Neuron (in vitro differentiated cells): ENCODE measurements around the gene SEMA5B.

Source experiments
- H2AFZ ChIP-seq: one replicate; pipeline ENCODE4 v1.6.1; 2013; ENCODE audit warnings: low read depth, mild to moderate bottlenecking, inconsistent platforms, low read length, moderate library complexity
- H3K27me3 ChIP-seq: one replicate; pipeline ENCODE4 v1.6.1; 2013; ENCODE audit warnings: low read length; ENCODE audit not compliant: insufficient read depth
- H3K36me3 ChIP-seq: one replicate; pipeline ENCODE4 v1.6.1; 2013; ENCODE audit warnings: low read length; ENCODE audit not compliant: insufficient read depth
- H3K4me1 ChIP-seq: one replicate; pipeline ENCODE4 v1.6.1; 2013; ENCODE audit warnings: low read length; ENCODE audit not compliant: insufficient read depth
- H3K4me3 ChIP-seq: 2 replicates; pipeline ENCODE4 v1.5.1; 2013; ENCODE audit warnings: mild to moderate bottlenecking, low read length, moderate library complexity
- H3K9me3 ChIP-seq: one replicate; pipeline ENCODE4 v1.6.1; 2013; ENCODE audit warnings: low read length

The SEMA5B gene

DNA sequence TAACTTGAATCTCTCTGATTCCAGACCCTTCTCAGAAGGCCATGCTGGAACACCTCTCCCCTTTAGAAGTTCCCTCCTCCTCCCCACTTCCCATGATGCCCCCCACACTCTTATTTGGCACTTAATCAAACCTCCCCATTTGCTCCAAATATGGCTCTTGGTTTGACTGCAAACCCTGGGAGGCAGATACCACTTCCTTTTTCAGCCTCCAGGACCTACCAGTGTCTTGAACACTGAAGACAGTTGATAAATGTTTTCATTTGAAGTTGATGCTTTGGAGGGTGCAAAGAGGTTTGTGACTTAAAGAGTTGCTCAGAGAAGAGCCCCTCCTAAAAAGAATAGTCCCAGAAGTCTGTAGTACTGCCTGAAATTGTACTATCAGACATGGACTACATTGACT is 61.5 kb downstream of the SEMA5B start:
- Histone ChIP-seq H3K36me3 (peaks cover 70% of the 10 kb centered on the region), H3K4me3 (no peak overlapping the region), H3K27me3 (no peaks in the 10 kb centered on the region), H2AFZ (no peak overlapping the region), H3K4me1 (no peaks in the 10 kb centered on the region), H3K9me3 (no peaks in the 10 kb centered on the region)

DNA sequence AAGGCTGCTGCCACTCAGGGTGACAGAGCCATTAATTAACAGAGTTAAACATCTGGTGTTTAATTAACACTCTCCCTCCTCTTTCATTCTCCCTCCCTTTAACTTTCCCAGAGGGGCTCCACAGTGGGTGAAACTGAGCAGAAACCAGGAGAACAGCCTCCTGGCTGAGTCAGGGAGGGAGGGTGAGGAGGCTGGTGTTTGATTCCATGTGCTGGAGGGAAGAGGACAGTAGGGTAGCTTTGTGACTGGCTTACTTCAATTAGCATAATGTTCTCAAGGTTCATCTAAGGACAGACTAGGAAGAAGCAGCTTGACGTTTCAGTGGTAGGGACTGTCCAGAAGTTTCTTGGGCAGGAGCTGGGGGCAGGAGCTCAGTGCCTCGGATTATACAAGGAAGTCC is 62.8 kb downstream of the SEMA5B start:
- no peak overlapping the region for H3K4me3 ChIP-seq
- peaks cover 68% of the 10 kb centered on the region for H3K36me3 ChIP-seq
- H3K27me3 ChIP-seq: no peaks in the 10 kb centered on the region
- no peak overlapping the region for H2AFZ ChIP-seq
- H3K9me3 ChIP-seq: no peaks in the 10 kb centered on the region
- peaks cover 2% of the 10 kb centered on the region for H3K4me1 ChIP-seq

DNA sequence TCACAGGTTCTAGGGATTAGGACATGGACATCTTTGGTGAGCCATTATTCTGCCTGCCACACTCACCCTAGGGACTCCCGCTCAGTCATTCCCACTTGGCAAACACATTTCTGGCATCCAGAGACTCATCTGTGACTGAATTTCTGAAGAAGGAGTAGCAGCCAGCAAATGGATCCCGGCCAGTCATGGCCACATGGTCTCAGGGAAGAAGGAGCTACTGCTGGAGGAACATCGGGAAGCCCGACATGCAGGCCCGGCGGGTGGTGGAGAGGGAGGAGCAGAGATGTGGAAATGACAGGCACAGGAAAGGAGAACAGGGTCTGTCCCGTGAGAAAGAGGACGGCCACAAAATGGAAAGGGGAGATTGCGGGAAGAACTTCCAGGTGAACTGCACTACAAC is 65.4 kb downstream of the SEMA5B start:
- Histone ChIP-seq H3K4me1 (peaks cover 17% of the 10 kb centered on the region), H3K36me3 (peaks cover 67% of the 10 kb centered on the region), H3K4me3 (no peak overlapping the region), H3K9me3 (no peaks in the 10 kb centered on the region), H3K27me3 (no peaks in the 10 kb centered on the region), H2AFZ (no peak overlapping the region)

DNA sequence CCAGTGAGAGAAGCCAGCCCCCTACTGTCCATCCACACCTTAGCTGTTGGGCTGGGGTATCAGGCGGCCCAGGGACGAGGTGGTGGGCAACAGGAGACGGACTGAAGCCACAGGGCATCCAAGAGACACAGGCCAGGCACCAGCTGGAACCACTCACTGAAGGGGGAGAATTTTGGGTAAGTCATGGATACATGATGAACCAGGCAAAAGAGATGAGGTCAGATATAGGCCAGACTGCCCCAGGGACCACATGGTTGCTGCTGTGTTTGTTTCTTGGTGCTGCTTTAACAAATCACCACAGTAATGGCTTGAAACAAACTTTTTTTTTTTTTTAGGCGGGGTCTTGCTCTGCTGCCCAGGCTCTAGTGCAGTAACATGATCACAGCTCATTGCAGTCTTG is 66.4 kb downstream of the SEMA5B start:
- Histone ChIP-seq H3K36me3 (peaks cover 73% of the 10 kb centered on the region), H3K4me1 (peaks cover 17% of the 10 kb centered on the region), H3K27me3 (no peaks in the 10 kb centered on the region)

DNA sequence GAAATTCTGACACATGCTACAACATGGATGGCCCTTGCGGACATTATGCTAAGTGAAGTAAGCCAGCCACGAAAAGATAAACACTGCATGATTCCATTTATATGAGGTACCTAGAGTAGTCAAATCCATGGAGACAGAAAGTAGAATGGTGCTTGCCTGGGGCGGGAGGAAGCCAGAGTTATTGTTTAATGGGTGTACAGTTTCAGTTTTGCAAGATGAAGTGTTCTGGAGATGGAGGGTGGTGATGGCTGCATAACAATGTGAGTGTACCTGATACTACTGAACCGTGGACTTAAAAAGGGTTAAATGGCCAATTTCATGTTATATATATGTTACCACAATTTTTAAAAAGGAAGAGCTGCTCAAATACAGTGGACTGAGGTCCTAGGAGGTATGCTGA is 66.9 kb downstream of the SEMA5B start:
- no peaks in the 10 kb centered on the region for H3K27me3 ChIP-seq
- H2AFZ ChIP-seq: no peak overlapping the region
- no peak overlapping the region for H3K4me3 ChIP-seq
- peaks cover 17% of the 10 kb centered on the region for H3K4me1 ChIP-seq
- peaks cover 73% of the 10 kb centered on the region for H3K36me3 ChIP-seq
- no peaks in the 10 kb centered on the region for H3K9me3 ChIP-seq

More for the DNA sequence above, 66.4 kb downstream of the SEMA5B start:
- H3K9me3 ChIP-seq: no peaks in the 10 kb centered on the region
- H3K4me3 ChIP-seq: no peak overlapping the region
- H2AFZ ChIP-seq: no peak overlapping the region

DNA sequence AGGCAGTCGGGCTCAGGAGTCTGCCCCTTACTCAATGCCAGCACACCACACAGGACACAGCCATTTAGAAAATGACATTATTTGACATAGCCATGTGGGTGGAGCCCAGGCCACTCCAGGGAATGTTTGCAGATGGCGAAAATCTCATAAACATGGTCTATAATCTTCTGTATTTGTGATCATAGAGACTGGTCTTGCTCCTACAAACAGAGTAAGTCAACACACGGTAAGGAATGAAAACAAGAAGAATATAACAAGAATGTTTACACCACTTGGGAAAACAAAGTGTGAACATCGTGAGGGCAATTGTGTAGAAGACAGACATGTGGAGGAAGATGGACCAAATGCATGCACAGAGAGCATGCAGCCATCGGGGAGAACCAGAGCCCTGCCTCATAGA is 68.2 kb downstream of the SEMA5B start:
- H3K4me3 ChIP-seq: no peak overlapping the region
- H2AFZ ChIP-seq: no peak overlapping the region
- H3K36me3 ChIP-seq: peaks cover 83% of the 10 kb centered on the region
- no peaks in the 10 kb centered on the region for H3K9me3 ChIP-seq
- H3K27me3 ChIP-seq: no peaks in the 10 kb centered on the region
- H3K4me1 ChIP-seq: peaks cover 17% of the 10 kb centered on the region

DNA sequence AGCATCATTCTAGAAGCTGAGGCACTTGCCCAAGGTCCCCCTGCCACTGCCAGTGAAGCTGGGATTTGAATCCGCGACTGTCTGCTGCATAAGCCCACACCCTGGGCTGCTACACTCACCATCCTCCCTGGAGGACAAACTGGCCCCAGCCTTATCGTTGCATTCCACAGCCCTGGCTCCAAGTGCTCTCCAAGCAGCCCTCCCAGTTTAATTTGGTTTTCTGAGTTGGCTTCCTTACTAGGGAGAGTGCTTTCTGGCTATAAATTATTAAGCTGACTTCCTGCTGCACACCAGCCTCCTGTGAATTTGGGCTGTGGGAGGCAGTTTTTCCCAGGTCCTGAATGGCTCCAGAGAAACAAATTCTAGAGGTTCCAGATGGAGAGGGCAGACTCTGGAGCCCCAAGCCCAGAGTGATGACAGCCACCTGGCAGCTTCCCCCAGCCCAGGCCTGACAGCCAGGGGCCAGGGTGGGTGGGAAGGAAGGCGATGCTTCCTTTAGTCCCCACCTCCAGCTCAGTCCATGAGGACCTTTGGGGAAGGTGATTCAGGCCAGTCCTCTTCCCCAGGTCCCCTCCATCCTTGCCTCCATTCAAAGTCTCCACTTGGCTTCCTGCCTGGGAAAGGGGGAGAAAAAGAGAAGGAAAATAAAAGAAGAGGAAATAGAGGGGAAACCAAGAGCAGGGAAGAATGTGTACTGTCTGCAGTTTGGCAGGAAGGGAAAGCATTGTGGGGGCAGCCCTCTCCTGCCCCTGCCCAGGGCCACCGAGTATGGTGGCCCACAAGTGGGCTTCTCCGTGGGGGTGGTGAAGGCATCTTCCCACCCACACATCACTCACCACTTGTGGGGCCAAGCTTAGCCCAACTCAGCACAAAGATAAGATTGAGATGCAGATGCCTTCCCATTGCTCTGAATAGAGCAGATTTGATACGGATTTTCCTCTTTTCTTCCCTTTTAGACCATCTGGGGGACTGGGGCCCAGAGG is 69.6 kb downstream of the SEMA5B start:
- H3K27me3 ChIP-seq: no peaks in the 10 kb centered on the region

DNA sequence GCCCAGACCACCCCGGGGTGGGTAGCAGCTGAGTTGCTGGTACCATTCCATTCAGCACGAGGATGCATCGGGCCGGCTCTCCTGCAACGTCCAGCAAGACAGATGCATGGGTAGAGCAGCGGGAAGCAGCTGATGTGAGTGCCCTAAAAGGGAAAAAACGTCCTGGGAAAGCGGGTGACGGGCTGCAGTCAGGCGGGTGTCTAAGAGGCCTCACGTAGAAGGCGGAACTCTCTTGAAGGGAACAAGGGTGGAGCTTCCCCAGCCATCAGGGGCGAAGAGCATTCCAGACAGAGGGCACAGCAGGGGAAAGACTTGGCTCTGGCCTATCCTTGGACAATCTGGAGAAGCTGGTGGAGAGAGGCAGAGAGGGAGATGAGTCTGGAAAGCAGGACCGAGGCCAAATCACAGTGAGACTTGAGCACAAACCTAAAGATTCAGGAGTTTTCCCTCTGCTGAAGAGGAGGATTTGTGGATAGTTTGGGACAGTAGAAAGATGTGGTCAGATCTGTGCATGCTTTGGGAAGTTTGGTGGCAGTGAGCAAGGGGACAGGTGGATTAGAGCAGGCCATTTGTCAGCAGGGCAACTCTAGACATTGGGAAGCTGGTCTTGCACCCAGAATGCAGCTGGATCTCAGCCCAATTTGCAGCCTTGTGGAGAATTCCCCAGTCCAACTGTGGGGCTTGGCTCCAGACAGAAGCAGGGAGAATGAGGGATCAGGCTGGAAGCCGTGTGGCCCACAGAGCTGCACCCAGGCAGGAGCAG is 70.7 kb downstream of the SEMA5B start:
- H2AFZ ChIP-seq: no peak overlapping the region
- peaks cover 86% of the 10 kb centered on the region for H3K36me3 ChIP-seq
- H3K27me3 ChIP-seq: no peaks in the 10 kb centered on the region
- peaks cover 17% of the 10 kb centered on the region for H3K4me1 ChIP-seq
- no peaks in the 10 kb centered on the region for H3K9me3 ChIP-seq
- no peak overlapping the region for H3K4me3 ChIP-seq

More for the DNA sequence above, 69.6 kb downstream of the SEMA5B start:
- H3K4me3 ChIP-seq: no peak overlapping the region
- H3K9me3 ChIP-seq: no peaks in the 10 kb centered on the region
- H3K36me3 ChIP-seq: peaks cover 84% of the 10 kb centered on the region
- H2AFZ ChIP-seq: no peak overlapping the region
- H3K4me1 ChIP-seq: peaks cover 17% of the 10 kb centered on the region

DNA sequence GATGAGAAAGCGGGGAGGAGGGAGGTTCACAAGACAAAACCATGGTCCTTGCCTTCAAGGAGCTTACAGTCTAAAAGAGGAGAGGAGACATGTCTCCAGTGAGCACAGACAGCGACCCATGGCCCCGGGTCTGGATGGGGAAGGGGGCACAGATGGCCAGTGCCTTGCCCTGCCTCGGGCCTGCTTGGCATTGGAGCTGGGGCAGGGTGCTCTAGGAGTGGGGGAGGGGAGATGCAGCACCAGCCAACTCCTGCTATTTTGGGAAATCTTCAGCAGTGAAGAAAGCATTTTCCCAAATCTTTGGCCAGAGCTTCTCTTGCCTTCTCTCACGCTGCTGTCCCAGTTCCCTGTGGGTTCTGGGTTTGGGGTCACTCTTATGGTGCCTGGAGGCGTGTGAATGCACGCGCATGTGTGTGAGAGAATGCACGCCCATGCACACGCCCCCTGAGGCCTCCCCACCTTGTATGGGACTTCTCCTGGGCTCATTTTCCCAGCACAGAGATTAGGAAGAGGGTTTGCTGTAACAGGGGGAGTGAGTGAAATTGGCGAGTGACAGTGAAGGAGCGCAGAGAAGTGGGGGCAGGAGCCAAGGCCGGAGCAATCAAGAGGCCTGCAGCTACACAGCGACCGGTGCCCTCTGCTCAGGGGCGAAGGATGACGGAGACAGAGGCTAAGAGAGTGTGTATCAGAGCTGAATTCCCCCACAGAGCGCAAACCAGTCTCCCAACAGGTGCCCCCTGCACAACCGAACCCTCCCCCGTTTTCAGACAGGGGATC is 71.5 kb downstream of the SEMA5B start:
- Histone ChIP-seq H2AFZ (no peak overlapping the region), H3K4me3 (no peak overlapping the region), H3K36me3 (peaks cover 81% of the 10 kb centered on the region), H3K4me1 (peaks cover 17% of the 10 kb centered on the region), H3K9me3 (no peaks in the 10 kb centered on the region), H3K27me3 (no peaks in the 10 kb centered on the region)

DNA sequence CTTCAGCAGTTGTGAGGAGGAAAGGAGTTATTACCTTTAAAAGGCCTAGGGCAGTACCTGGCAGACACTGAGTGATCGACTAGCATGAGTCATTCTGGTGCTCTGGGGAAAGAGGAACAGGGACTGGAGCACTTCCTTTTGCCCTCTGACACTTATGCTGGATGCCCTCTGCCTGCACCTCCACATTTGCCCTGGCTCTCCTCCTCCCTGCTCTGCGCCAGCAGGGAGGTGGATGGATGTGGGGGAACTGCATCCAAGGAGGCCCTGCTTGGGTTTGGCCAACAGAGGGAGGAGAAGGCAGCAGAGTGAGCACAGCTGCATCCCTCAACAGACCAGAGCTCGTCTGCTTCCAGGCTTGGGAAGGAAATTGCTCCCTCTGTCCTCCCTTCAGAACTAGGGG is 75.0 kb downstream of the SEMA5B start:
- Histone ChIP-seq H3K4me3 (no peak overlapping the region), H3K27me3 (no peaks in the 10 kb centered on the region), H2AFZ (no peak overlapping the region), H3K9me3 (peaks cover 6% of the 10 kb centered on the region), H3K4me1 (no peaks in the 10 kb centered on the region), H3K36me3 (peaks cover 75% of the 10 kb centered on the region)

DNA sequence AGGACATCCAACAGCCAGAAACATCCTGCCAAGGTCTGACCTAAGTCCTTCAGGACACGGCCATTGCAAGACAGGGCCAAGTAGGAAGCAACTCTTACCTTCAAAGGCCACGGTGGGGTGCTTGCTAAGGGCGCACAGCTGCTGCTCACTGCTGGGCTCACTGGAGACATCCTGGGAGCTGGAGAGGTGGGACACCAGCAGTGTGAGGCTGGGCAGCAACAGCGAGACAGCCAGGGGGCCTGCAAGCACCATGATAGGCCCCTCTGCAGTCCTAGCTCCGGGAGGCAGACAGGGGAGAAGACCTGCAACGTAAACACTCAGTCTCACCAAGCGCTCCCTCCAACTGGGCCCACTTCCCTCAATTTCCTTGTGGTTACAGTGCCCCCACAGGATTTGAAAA is 79.2 kb downstream of the SEMA5B start:
- Histone ChIP-seq H3K4me3 (no peak overlapping the region), H3K4me1 (no peaks in the 10 kb centered on the region), H3K9me3 (peaks cover 6% of the 10 kb centered on the region), H3K27me3 (no peaks in the 10 kb centered on the region), H3K36me3 (peaks cover 76% of the 10 kb centered on the region), H2AFZ (no peak overlapping the region)

DNA sequence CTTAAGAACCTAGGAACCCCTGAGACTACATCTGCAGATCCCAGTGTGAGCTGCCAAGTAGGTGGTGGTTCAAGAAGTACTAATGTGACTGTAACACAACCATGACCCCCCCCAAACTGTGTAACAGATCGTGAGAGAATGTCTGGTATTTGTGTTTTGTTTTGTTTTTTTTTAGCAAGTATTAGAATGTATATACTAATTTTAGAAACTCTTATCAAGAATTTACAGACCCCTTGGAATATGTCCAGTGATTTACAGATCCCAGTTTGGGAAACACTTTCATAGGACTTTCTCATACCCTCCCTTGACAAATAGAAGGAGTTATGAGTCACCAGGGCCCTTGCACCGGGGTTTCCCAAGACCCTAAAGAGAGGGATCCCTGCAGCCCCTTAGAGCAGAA is 79.8 kb downstream of the SEMA5B start:
- Histone ChIP-seq H3K4me1 (no peaks in the 10 kb centered on the region), H3K4me3 (no peak overlapping the region), H2AFZ (no peak overlapping the region), H3K9me3 (peaks cover 6% of the 10 kb centered on the region), H3K36me3 (peaks cover 82% of the 10 kb centered on the region), H3K27me3 (no peaks in the 10 kb centered on the region)

DNA sequence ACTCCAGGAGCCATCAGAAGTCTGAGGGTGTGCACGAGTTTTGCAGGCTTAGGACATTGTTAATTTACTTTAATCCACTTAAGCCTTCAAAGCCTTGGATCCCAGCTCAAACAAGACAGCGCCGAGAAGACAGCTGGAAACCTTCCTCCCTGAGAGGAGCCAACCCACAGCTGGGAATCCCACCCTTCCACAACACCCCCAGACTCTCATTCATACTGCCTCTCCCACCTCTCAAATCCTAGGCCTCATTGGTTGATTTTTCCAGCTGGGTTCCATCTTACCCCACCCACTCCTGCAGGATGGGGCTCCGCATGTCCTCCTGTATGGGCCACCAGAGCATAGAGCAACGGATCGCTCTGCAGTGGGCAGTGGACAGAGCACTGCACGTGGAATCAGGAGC is 80.4 kb downstream of the SEMA5B start:
- no peak overlapping the region for H2AFZ ChIP-seq
- H3K36me3 ChIP-seq: peaks cover 84% of the 10 kb centered on the region
- H3K27me3 ChIP-seq: no peaks in the 10 kb centered on the region
- H3K4me1 ChIP-seq: no peaks in the 10 kb centered on the region
- H3K9me3 ChIP-seq: peaks cover 6% of the 10 kb centered on the region
- H3K4me3 ChIP-seq: no peak overlapping the region
